Heart left ventricle (tissue), 16 donors: ENCODE measurements around the gene CABLES2. TPM values are rescaled to one million over a fixed set of nuclear protein-coding genes. Genes with fewer than 3 reads are reported as not detected.

ENCODE experiments used
- ATAC-seq, 4 donors: fragments of 200-7000 bp; cut with Tn5 transposase; one replicate each; pipeline ENCODE4 v1.9.1; 2020 to 2022; ENCODE audit warnings: moderate library complexity in 4 of 4, mild to moderate bottlenecking in 3 of 4, moderate number of reproducible peaks in 1 of 4
- DNase-seq, 5 donors: peaks; one replicate each; pipeline ENCODE4 v3.0.0-alpha.2; 2020
- H3K27ac ChIP-seq, 12 donors: fragments of 200-600 bp; sonication (generic) in 4 of 12; one replicate each; pipeline versions ENCODE4 v1.5.0 to v1.8.0; 2016 to 2022; ENCODE audit warnings: mild to moderate bottlenecking in 2 of 12
- H3K27me3 ChIP-seq, 9 donors: fragments of 200-600 bp; sonication (generic) in 2 of 9; one replicate each; pipeline versions ENCODE4 v1.5.1 to v1.8.0; 2016 to 2022; ENCODE audit warnings: mild to moderate bottlenecking in 3 of 9
- H3K36me3 ChIP-seq, 9 donors: fragments of 200-600 bp; sonication (generic) in 2 of 9; one replicate each; pipeline versions ENCODE4 v1.5.0 to v1.8.0; 2018 to 2022; ENCODE audit warnings: mild to moderate bottlenecking in 2 of 9
- H3K4me1 ChIP-seq, 12 donors: fragments of 200-600 bp; sonication (generic) in 4 of 12; one replicate each; pipeline versions ENCODE4 v1.5.0 to v1.8.0; 2016 to 2022; ENCODE audit warnings: mild to moderate bottlenecking in 3 of 12
- H3K4me3 ChIP-seq, 12 donors: fragments of 200-600 bp; sonication (generic) in 4 of 12; one replicate each; pipeline versions ENCODE4 v1.5.0 to v1.8.0; 2017 to 2022; ENCODE audit warnings: mild to moderate bottlenecking in 9 of 12, moderate library complexity in 4 of 12
- H3K9me3 ChIP-seq, 12 donors: fragments of 200-600 bp; sonication (generic) in 4 of 12; one replicate each; pipeline versions ENCODE4 v1.5.0 to v1.8.0; 2016 to 2022; ENCODE audit warnings: mild to moderate bottlenecking in 1 of 12
- CTCF ChIP-seq, 12 donors: fragments of 200-600 bp; sonication (generic) in 4 of 12; IDR thresholded peaks; one replicate each; pipeline versions ENCODE4 v1.5.0 to v1.8.0; 2018 to 2022; ENCODE audit warnings: antibody characterized with exemption in 12 of 12, mild to moderate bottlenecking in 5 of 12
- POLR2A ChIP-seq, 2 donors: fragments of 450-650 bp; IDR thresholded peaks; one replicate each; pipeline ENCODE4 v1.6.1; 2017; ENCODE audit warnings: antibody characterized with exemption in 2 of 2, mild to moderate bottlenecking in 2 of 2, moderate library complexity in 2 of 2
- WGBS, 4 donors: extraction: QIAGEN DNeasy Blood & Tissue Kit in 2 of 4; methylation state at CpG; one replicate each; pipeline versions ENCODE4 v1.1.5 to v1.1.7; 2013 to 2018; 5-methylcytosine and 5-hydroxymethylcytosine counted together
- intact Hi-C, 10 donors: fragments of 100-400 bp; cut with DNase I; formaldehyde crosslinking; loops; one replicate each; pipeline versions ENCODE4 v1.11.1 to v1.14.2; 2022
- polyA plus RNA-seq, 2 donors: library from polyadenylated mRNA; stranded (reverse); fragments of 200-250 nt; gene quantifications; one replicate each; pipeline ENCODE4 v1.2.3, GENCODE V29; 2013
- total RNA-seq, 9 donors: library from RNA; depleted of rRNA in 2 of 9; stranded (reverse); fragments of >200 nt in 2 of 9; fragmentation: NEBNext Ultra II Directional in 3 of 9; extraction: Animal tissue kit (Norgen Biotek cat#: 25700) in 3 of 9; gene quantifications; one replicate each; pipeline versions ENCODE4 v1.1.0 to v1.2.4, GENCODE V29; 2016 to 2023
- donor health status: ischemic (EF 13 %, LVEDD 7.1; RV severe dilation, severe dysfunction).
- donor health status: healthy with polysubstance abuse.
- donor health status: DM: no; HTN: yes; CAD: no.
- donor health status: DM: no; HTN: no; CAD: no.
- donor health status: ischemic (EF 25% LVEDD 6.9; RV normal size, moderate dysfunction).
- donor health status: ischemic (EF 25% LVEDD 5.7; RV mildly dilated, moderate dysfunction).
- donor health status: healthy.
- donor health status: DM: yes; HTN: yes; CAD: no.
- donor health status: ischemic (EF 35%, LVEDD 5.7; RV mildly dilated, moderate dysfunction).
- donor health status: nonischemic (EF 11% LVEDD 7.7; RV severe dilation, severe dysfunction).
- donor health status: DM: yes; HTN: yes; CAD: no.
- donor health status: PGD.
- donor health status: ischemic (EF 29% LVEDD 5.4; RV normal size, mild dysfunction).
- donor health status: nonischemic (EF 23%, LVEDD 6.1; RV moderate dilation, normal function).

Gene CABLES2
- total and polyA plus RNA-seq, 11 donors, result 2.9 to 12.0 (median 8.8) TPM

- Histone ChIP-seq H3K4me3 (no peak overlapping the region), H3K36me3 (no peaks in the 10 kb centered on the region), H3K27ac (no peak overlapping the region), H3K4me1 (peaks cover 0 to 2% (median 0%) of the 10 kb centered on the region in 12 donors), H3K27me3 (peaks cover 0 to 24% (median 7%) of the 10 kb centered on the region in 9 donors), H3K9me3 (no peaks in the 10 kb centered on the region)
- DNase-seq, result no peak
- TF ChIP-seq POLR2A (IDR thresholded peaks at IDR 0.05) (no peak), CTCF (IDR thresholded peaks at IDR 0.05) (no peak)
- ATAC-seq, result no peak
- intact Hi-C loops, result loop anchor here in 1 of 10 donors (10.0 kb wide), 1 partner anchor 194 kb away; no protein-coding TSS in a partner anchor
- 85 to 89% (median 87%) methylated on average over 22 to 24 of the region's 24 CpGs for WGBS, 4 donors
These were observed 14.0 kb upstream of the CABLES2 start for GRCh38 chr20:62420846-62421715.

- TF ChIP-seq POLR2A (IDR thresholded peaks at IDR 0.05) (no peak), CTCF (IDR thresholded peaks at IDR 0.05) (no peak)
- WGBS, 4 donors, result 66 to 83% (median 75%) methylated on average over 8 to 9 of the region's 9 CpGs
- DNase-seq, result no peak
- no peaks in the 10 kb centered on the region for H3K9me3 ChIP-seq
- H3K27ac ChIP-seq, result no peak overlapping the region
- no peaks in the 10 kb centered on the region for H3K36me3 ChIP-seq
- peaks cover 0 to 18% (median 7%) of the 10 kb centered on the region in 9 donors for H3K27me3 ChIP-seq
- intact Hi-C loops, result loop anchor here in 5 of 10 donors (10.0 kb wide), 2 partner anchors 75 to 195 kb away; no protein-coding TSS in a partner anchor
- no peak overlapping the region for H3K4me3 ChIP-seq
- no peak for ATAC-seq
- H3K4me1 ChIP-seq, result peaks cover 0 to 2% (median 0%) of the 10 kb centered on the region in 12 donors
These were observed 12.7 kb upstream of the CABLES2 start for GRCh38 chr20:62419759-62420158.

- ATAC-seq (no peak), DNase-seq (no peak)
- 73 to 83% (median 77%) methylated on average over 10 to 19 of the region's 19 CpGs for WGBS, 4 donors
- no peak overlapping the region for H3K4me3 ChIP-seq
- H3K4me1 ChIP-seq, result no peaks in the 10 kb centered on the region
- H3K9me3 ChIP-seq, result no peaks in the 10 kb centered on the region
- intact Hi-C loops, result loop anchor here in 4 of 10 donors (10.0 kb wide), 2 partner anchors 76 to 196 kb away; no protein-coding TSS in a partner anchor
- peaks cover 0 to 10% (median 0%) of the 10 kb centered on the region in 9 donors for H3K27me3 ChIP-seq
- H3K27ac ChIP-seq, result no peak overlapping the region
- H3K36me3 ChIP-seq, result no peaks in the 10 kb centered on the region
- TF ChIP-seq POLR2A (IDR thresholded peaks at IDR 0.05), result no peak
These were observed 11.8 kb upstream of the CABLES2 start for GRCh38 chr20:62418709-62419487.

- Histone ChIP-seq H3K27me3 (peaks cover 0 to 4% (median 0%) of the 10 kb centered on the region in 9 donors), H3K36me3 (no peaks in the 10 kb centered on the region), H3K4me1 (no peaks in the 10 kb centered on the region), H3K27ac (no peak overlapping the region), H3K9me3 (no peaks in the 10 kb centered on the region), H3K4me3 (no peak overlapping the region)
- TF ChIP-seq POLR2A (IDR thresholded peaks at IDR 0.05) (no peak), CTCF (IDR thresholded peaks at IDR 0.05) (no peak)
- DNase-seq, result no peak
- intact Hi-C loops, result loop anchor here in 4 of 10 donors (10.0 kb wide), 2 partner anchors 77 to 197 kb away; no protein-coding TSS in a partner anchor
- WGBS, 4 donors, result 66 to 80% (median 78%) methylated on average over 20 to 25 of the region's 25 CpGs
- no peak for ATAC-seq
These were observed 11.1 kb upstream of the CABLES2 start for GRCh38 chr20:62417981-62418708.
